ENCODE results near the gene PRSS27. TPM values are rescaled to one million over a fixed set of nuclear protein-coding genes. Genes with fewer than 3 reads are reported as not detected.
A peak's percentile ranks its signal among the peaks of the same experiment; 100 is the strongest.
"Not testable (repeated sequence)": the region's sequence is repeated elsewhere in the genome, so short reads cannot be mapped to it uniquely, and the experiment has no call there.

Gene PRSS27
- total RNA-seq, 3 donors from 2014 or later (not counting 1 experiment from before 2014, with no cell fraction given), result 0.42 to 1.3 (median 1.2) TPM

GRCh38 chr16:2673066-2673999 lies 46.7 kb downstream of the PRSS27 start:
- peaks cover 14 to 23% of the 10 kb centered on the region in 2 donors for H3K4me1 Mint-ChIP-seq
- H3K36me3 ChIP-seq (ENCODE audit: control insufficient read depth, insufficient read depth, low read length), result peaks cover 7% of the 10 kb centered on the region
- peaks cover 22% of the 10 kb centered on the region for H3K4me1 ChIP-seq (ENCODE audit: control insufficient read depth, insufficient read depth, low read length)
- H3K4me3 Mint-ChIP-seq, result peak overlapping the region; percentile 82
- no peak for TF ChIP-seq CTCF (IDR thresholded peaks at IDR 0.05)
- intact Hi-C loops (cut with micrococcal nuclease), result no loop called here
- peaks cover 6% of the 10 kb centered on the region for H3K36me3 Mint-ChIP-seq
- DNase-seq (peak; percentile 94 to 96), ATAC-seq (peak; percentile 95 to 98 (median 96))
- peak overlapping the region; percentile 63 for H3K4me3 ChIP-seq (ENCODE audit: low read length)
- no peaks in the 10 kb centered on the region for H3K27me3 Mint-ChIP-seq (ENCODE audit: low read depth in 2 of 2)
- H3K27ac Mint-ChIP-seq, result peak overlapping the region; percentile 58 to 74
- no peaks in the 10 kb centered on the region for H3K9me3 Mint-ChIP-seq
- 0% methylated on average over 105 of the region's 107 CpGs for WGBS (ENCODE audit: insufficient coverage)
- no peaks in the 10 kb centered on the region for H3K9me3 ChIP-seq (ENCODE audit: control insufficient read depth, insufficient read depth, low read length)
- H3K27ac ChIP-seq (ENCODE audit: low read length), result peak overlapping the region; percentile 66
- no peaks in the 10 kb centered on the region for H3K27me3 ChIP-seq (ENCODE audit: control insufficient read depth, insufficient read depth, low read length)

GRCh38 chr16:2671741-2672140 lies 48.3 kb downstream of the PRSS27 start:
- 95% methylated on average over 13 of the region's 13 CpGs for WGBS (ENCODE audit: insufficient coverage)
- TF ChIP-seq CTCF (IDR thresholded peaks at IDR 0.05), result no peak
- H3K4me3 Mint-ChIP-seq, result peak overlapping the region; percentile 28
- H3K27me3 Mint-ChIP-seq (ENCODE audit: low read depth in 2 of 2), result no peaks in the 10 kb centered on the region
- no peak overlapping the region for H3K27ac ChIP-seq (ENCODE audit: low read length)
- no peak for DNase-seq
- no peak for ATAC-seq
- peaks cover 12% of the 10 kb centered on the region for H3K36me3 ChIP-seq (ENCODE audit: control insufficient read depth, insufficient read depth, low read length)
- H3K9me3 ChIP-seq (ENCODE audit: control insufficient read depth, insufficient read depth, low read length), result no peaks in the 10 kb centered on the region
- peaks cover 9% of the 10 kb centered on the region for H3K36me3 Mint-ChIP-seq
- intact Hi-C loops (cut with micrococcal nuclease), result no loop called here
- no peaks in the 10 kb centered on the region for H3K27me3 ChIP-seq (ENCODE audit: control insufficient read depth, insufficient read depth, low read length)
- no peak overlapping the region for H3K4me3 ChIP-seq (ENCODE audit: low read length)
- peaks cover 22% of the 10 kb centered on the region for H3K4me1 ChIP-seq (ENCODE audit: control insufficient read depth, insufficient read depth, low read length)
- H3K4me1 Mint-ChIP-seq, result peaks cover 14 to 23% of the 10 kb centered on the region in 2 donors
- H3K9me3 Mint-ChIP-seq, result no peaks in the 10 kb centered on the region
- H3K27ac Mint-ChIP-seq, result no peak overlapping the region

- H3K4me1 ChIP-seq (ENCODE audit: control insufficient read depth, insufficient read depth, low read length), result peaks cover 22% of the 10 kb centered on the region
- H3K9me3 ChIP-seq (ENCODE audit: control insufficient read depth, insufficient read depth, low read length); H3K36me3 Mint-ChIP-seq; ATAC-seq; H3K4me3 ChIP-seq (ENCODE audit: low read length); DNase-seq; H3K27me3 ChIP-seq (ENCODE audit: control insufficient read depth, insufficient read depth, low read length); H3K27ac ChIP-seq (ENCODE audit: low read length); H3K27me3 Mint-ChIP-seq (ENCODE audit: low read depth in 2 of 2); H3K27ac Mint-ChIP-seq; H3K4me3 Mint-ChIP-seq; intact Hi-C loops (cut with micrococcal nuclease); H3K9me3 Mint-ChIP-seq: not testable (repeated sequence)
- H3K36me3 ChIP-seq (ENCODE audit: control insufficient read depth, insufficient read depth, low read length), result peaks cover 12% of the 10 kb centered on the region
- peaks cover 14 to 23% of the 10 kb centered on the region in 2 donors for H3K4me1 Mint-ChIP-seq
- 65% methylated on average over 10 of the region's 10 CpGs for WGBS (ENCODE audit: insufficient coverage)
Measured at GRCh38 chr16:2671193-2671592, 48.8 kb downstream of the PRSS27 start.

- peaks cover 14% of the 10 kb centered on the region for H3K36me3 ChIP-seq (ENCODE audit: control insufficient read depth, insufficient read depth, low read length)
- H3K27me3 ChIP-seq (ENCODE audit: control insufficient read depth, insufficient read depth, low read length); ATAC-seq; H3K36me3 Mint-ChIP-seq; H3K4me3 ChIP-seq (ENCODE audit: low read length); intact Hi-C loops (cut with micrococcal nuclease); H3K27me3 Mint-ChIP-seq (ENCODE audit: low read depth in 2 of 2); H3K9me3 ChIP-seq (ENCODE audit: control insufficient read depth, insufficient read depth, low read length); H3K9me3 Mint-ChIP-seq; H3K27ac ChIP-seq (ENCODE audit: low read length): not testable (repeated sequence)
- peaks cover 14 to 23% of the 10 kb centered on the region in 2 donors for H3K4me1 Mint-ChIP-seq
- WGBS (ENCODE audit: insufficient coverage), result 17% methylated on average over 13 of the region's 15 CpGs
- DNase-seq, result peak; percentile 55 to 64
- peaks cover 22% of the 10 kb centered on the region for H3K4me1 ChIP-seq (ENCODE audit: control insufficient read depth, insufficient read depth, low read length)
- peak overlapping the region in 1 of 2 donors; percentile 61 for H3K27ac Mint-ChIP-seq
- peak overlapping the region; percentile 49 for H3K4me3 Mint-ChIP-seq
- TF ChIP-seq CTCF (IDR thresholded peaks at IDR 0.05), result peak; percentile 48
Measured at GRCh38 chr16:2670017-2670416, 50.0 kb downstream of the PRSS27 start.

GRCh38 chr16:2669587-2669986 lies 50.4 kb downstream of the PRSS27 start:
- H3K9me3 ChIP-seq (ENCODE audit: control insufficient read depth, insufficient read depth, low read length); H3K36me3 Mint-ChIP-seq; H3K4me3 ChIP-seq (ENCODE audit: low read length); H3K27me3 ChIP-seq (ENCODE audit: control insufficient read depth, insufficient read depth, low read length); ATAC-seq; H3K9me3 Mint-ChIP-seq; H3K27me3 Mint-ChIP-seq (ENCODE audit: low read depth in 2 of 2); H3K27ac ChIP-seq (ENCODE audit: low read length); DNase-seq; H3K4me3 Mint-ChIP-seq: not testable (repeated sequence)
- H3K4me1 ChIP-seq (ENCODE audit: control insufficient read depth, insufficient read depth, low read length), result peaks cover 22% of the 10 kb centered on the region
- H3K27ac Mint-ChIP-seq, result peak overlapping the region in 1 of 2 donors; percentile 61
- intact Hi-C loops (cut with micrococcal nuclease), result loop anchor here (10.0 kb wide), 1 partner anchor 665 kb away; the partner anchor contains the start of gene ZNF598
- H3K4me1 Mint-ChIP-seq, result peaks cover 14 to 23% of the 10 kb centered on the region in 2 donors
- WGBS (ENCODE audit: insufficient coverage), result 99% methylated on average over 7 of the region's 10 CpGs
- H3K36me3 ChIP-seq (ENCODE audit: control insufficient read depth, insufficient read depth, low read length), result peaks cover 14% of the 10 kb centered on the region

Measured in natural killer cell (primary cell).